DLD1 (cell line): ENCODE results near the gene SIPA1.

Experiments used
- in situ Hi-C: cut with HindIII; loops from 2 replicates; pipeline ENCODE4 v1.10.0; 2017; ENCODE audit warnings: low sequenced_read_pairs

Gene SIPA1

GRCh38 chr11:65641297-65642013, 3.6 kb downstream of the SIPA1 start:
- in situ Hi-C loops, result no loop called here

GRCh38 chr11:65642014-65642671, 4.2 kb downstream of the SIPA1 start:
- in situ Hi-C loops, result no loop called here

- in situ Hi-C loops, result no loop called here
Measured at GRCh38 chr11:65643971-65644370, 6.1 kb downstream of the SIPA1 start.

- in situ Hi-C loops, result no loop called here
Measured at GRCh38 chr11:65644837-65645236, 6.9 kb downstream of the SIPA1 start.

- in situ Hi-C loops, result no loop called here
Measured at GRCh38 chr11:65645710-65646109, 7.8 kb downstream of the SIPA1 start.

- in situ Hi-C loops, result no loop called here
Measured at GRCh38 chr11:65646288-65646957, 8.5 kb downstream of the SIPA1 start.

GRCh38 chr11:65646958-65647701, 9.2 kb downstream of the SIPA1 start:
- in situ Hi-C loops, result no loop called here

- in situ Hi-C loops, result no loop called here
Measured at GRCh38 chr11:65648997-65649493, 11.1 kb downstream of the SIPA1 start.

- in situ Hi-C loops, result no loop called here
Measured at GRCh38 chr11:65649656-65650546, 12.0 kb downstream of the SIPA1 start.

GRCh38 chr11:65650547-65651338, 12.8 kb downstream of the SIPA1 start:
- in situ Hi-C loops, result no loop called here

GRCh38 chr11:65651339-65651588, 13.4 kb downstream of the SIPA1 start:
- in situ Hi-C loops, result no loop called here

- in situ Hi-C loops, result no loop called here
Measured at GRCh38 chr11:65651589-65652510, 13.9 kb downstream of the SIPA1 start.

GRCh38 chr11:65652511-65653228, 14.8 kb downstream of the SIPA1 start:
- in situ Hi-C loops, result no loop called here

- in situ Hi-C loops, result no loop called here
Measured at GRCh38 chr11:65653229-65654225, 15.6 kb downstream of the SIPA1 start.

GRCh38 chr11:65654375-65655349, 16.8 kb downstream of the SIPA1 start:
- in situ Hi-C loops, result no loop called here
